ENCODE results near the gene C1orf159. TPM values are rescaled to one million over a fixed set of nuclear protein-coding genes. Genes with fewer than 3 reads are reported as not detected.

The C1orf159 gene
- total RNA-seq, 3 donors from 2014 or later = 18.4 to 25.3 (median 24.0) TPM

- no peaks in the 10 kb centered on the region for H3K9me3 ChIP-seq
- DNase-seq = no peak
- H3K4me3 ChIP-seq = no peak overlapping the region
Measured at GRCh38 chr1:1053022-1053421, 62.9 kb downstream of the C1orf159 start.

DNA sequence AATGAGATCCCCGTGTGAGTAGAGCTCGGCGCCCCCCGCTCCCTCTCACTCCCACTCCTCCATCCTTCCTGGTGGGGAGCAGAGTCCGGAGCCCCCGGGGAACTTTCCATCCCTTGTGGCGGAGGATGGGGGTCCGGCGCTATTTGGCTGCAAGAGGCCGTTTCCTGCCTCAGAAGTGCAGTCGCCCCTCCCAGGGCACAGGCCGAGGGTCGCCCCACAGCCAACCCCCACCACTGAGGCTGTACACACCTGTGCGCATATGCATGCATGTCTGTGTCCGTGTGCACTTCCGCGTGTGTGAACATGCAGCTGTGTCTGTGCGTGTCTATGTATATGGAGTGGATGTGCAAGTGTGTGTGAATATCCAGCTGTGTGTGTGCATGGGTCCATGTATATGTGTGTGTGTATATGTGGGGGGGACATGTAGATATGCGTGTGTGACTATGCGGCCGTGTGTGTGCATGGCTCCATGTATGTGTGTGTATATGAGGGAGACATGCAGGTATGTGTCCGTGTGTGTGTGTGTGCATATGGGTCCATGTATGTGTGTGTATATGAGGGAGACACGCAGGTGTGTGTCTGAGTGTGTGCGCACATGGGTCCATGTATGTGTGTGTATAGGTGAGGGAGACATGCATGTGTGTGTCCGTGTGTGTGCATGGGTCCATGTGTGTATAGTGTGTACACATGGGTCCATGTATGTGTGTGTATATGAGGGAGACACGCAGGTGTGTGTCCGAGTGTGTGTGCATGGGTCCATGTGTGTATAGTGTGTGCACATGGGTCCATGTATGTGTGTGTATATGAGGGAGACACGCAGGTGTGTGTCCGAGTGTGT is 63.7 kb downstream of the C1orf159 start:
- ATAC-seq = no peak
- no peak overlapping the region for H3K4me3 ChIP-seq
- DNase-seq = no peak
- no peaks in the 10 kb centered on the region for H3K4me1 ChIP-seq (ENCODE audit: low read depth)
- no peak for TF ChIP-seq CTCF (IDR thresholded peaks at IDR 0.05)
- no peaks in the 10 kb centered on the region for H3K9me3 ChIP-seq
- intact Hi-C loops (cut with DNase I, micrococcal nuclease) = no loop called here
- H3K36me3 ChIP-seq (ENCODE audit: low read depth) = no peaks in the 10 kb centered on the region

More at GRCh38 chr1:1053022-1053421, 62.9 kb downstream of the C1orf159 start:
- Histone ChIP-seq H3K4me1 (ENCODE audit: low read depth) (no peaks in the 10 kb centered on the region), H3K36me3 (ENCODE audit: low read depth) (no peaks in the 10 kb centered on the region)
- no peak for ATAC-seq
- intact Hi-C loops (cut with DNase I, micrococcal nuclease) = no loop called here
- TF ChIP-seq CTCF (IDR thresholded peaks at IDR 0.05) = no peak

DNA sequence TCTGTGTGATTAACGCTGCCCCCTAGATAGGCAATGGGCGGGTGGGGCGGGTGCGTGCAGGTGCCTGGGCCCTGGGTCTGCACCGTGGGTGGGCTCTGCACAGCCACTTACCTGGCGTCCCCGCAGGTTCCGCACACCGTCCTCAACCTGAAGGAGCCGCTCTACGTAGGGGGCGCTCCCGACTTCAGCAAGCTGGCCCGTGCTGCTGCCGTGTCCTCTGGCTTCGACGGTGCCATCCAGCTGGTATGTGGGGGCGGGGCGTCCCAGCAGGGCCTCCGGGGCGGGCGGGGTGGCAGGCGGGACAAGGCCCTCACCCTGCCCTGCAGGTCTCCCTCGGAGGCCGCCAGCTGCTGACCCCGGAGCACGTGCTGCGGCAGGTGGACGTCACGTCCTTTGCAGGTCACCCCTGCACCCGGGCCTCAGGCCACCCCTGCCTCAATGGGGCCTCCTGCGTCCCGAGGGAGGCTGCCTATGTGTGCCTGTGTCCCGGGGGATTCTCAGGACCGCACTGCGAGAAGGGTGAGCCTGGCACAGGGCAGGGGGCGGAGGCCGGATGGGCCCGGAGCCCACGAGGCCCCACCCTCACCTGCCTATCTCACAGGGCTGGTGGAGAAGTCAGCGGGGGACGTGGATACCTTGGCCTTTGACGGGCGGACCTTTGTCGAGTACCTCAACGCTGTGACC is 64.6 kb downstream of the C1orf159 start:
- DNase-seq = no peak
- no peaks in the 10 kb centered on the region for H3K4me1 ChIP-seq (ENCODE audit: low read depth)
- ATAC-seq = peak; percentile 33
- no peaks in the 10 kb centered on the region for H3K36me3 ChIP-seq (ENCODE audit: low read depth)
- no peak overlapping the region for H3K4me3 ChIP-seq
- no peak for TF ChIP-seq CTCF (IDR thresholded peaks at IDR 0.05)
- intact Hi-C loops (cut with DNase I, micrococcal nuclease) = no loop called here
- H3K9me3 ChIP-seq = no peaks in the 10 kb centered on the region

GRCh38 chr1:1050577-1051052 is 65.3 kb downstream of the C1orf159 start:
- ATAC-seq (peak; percentile 77), DNase-seq (peak; percentile 70 to 81 (median 79))
- no peak overlapping the region for H3K4me3 ChIP-seq
- H3K36me3 ChIP-seq (ENCODE audit: low read depth) = no peaks in the 10 kb centered on the region
- no peaks in the 10 kb centered on the region for H3K9me3 ChIP-seq
- intact Hi-C loops (cut with DNase I, micrococcal nuclease) = no loop called here
- no peak for TF ChIP-seq CTCF (IDR thresholded peaks at IDR 0.05)
- H3K4me1 ChIP-seq (ENCODE audit: low read depth) = no peaks in the 10 kb centered on the region

DNA sequence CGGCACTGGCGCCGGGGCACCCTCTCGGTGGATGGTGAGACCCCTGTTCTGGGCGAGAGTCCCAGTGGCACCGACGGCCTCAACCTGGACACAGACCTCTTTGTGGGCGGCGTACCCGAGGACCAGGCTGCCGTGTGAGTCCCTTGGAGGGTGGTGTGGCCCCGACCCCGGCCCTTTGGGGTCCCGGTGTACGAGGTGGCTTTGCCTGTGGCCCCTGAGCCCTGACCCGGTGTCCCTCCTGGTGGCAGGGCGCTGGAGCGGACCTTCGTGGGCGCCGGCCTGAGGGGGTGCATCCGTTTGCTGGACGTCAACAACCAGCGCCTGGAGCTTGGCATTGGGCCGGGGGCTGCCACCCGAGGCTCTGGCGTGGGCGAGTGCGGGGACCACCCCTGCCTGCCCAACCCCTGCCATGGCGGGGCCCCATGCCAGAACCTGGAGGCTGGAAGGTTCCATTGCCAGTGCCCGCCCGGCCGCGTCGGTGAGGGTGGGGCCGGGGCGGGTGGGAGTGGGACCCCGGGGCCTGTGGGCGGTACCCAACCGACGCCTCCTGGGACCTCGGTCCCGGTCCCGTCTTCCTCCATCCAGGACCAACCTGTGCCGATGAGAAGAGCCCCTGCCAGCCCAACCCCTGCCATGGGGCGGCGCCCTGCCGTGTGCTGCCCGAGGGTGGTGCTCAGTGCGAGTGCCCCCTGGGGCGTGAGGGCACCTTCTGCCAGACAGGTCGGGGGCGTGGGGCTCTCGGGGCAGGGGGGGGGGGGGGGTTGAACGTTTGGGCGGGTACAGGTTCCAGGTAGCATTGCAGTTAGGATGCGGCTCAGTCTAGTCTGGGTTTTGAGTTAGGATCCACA is 66.3 kb downstream of the C1orf159 start:
- no peak for DNase-seq
- Histone ChIP-seq H3K4me3 (no peak overlapping the region), H3K9me3 (no peaks in the 10 kb centered on the region), H3K4me1 (ENCODE audit: low read depth) (no peaks in the 10 kb centered on the region), H3K36me3 (ENCODE audit: low read depth) (no peaks in the 10 kb centered on the region)
- no peak for TF ChIP-seq CTCF (IDR thresholded peaks at IDR 0.05)
- intact Hi-C loops (cut with DNase I, micrococcal nuclease) = no loop called here
- no peak for ATAC-seq
